Ishikawa (cell line): ENCODE results near the gene CDK6.

Source experiments
- CEBPB ChIP-seq: IDR thresholded peaks from 2 replicates; pipeline ENCODE4 v1.6.1; 2012
- RAD21 ChIP-seq: IDR thresholded peaks from 2 replicates; pipeline ENCODE4 v1.6.1; 2012; ENCODE audit warnings: low read depth
- TAF1 ChIP-seq: IDR thresholded peaks from 2 replicates; pipeline ENCODE4 v1.6.1; 2012; ENCODE audit warnings: low read depth, mild to moderate bottlenecking
- YY1 ChIP-seq: IDR thresholded peaks from 2 replicates; pipeline ENCODE4 v1.6.1; 2012; ENCODE audit warnings: low read depth

DNA sequence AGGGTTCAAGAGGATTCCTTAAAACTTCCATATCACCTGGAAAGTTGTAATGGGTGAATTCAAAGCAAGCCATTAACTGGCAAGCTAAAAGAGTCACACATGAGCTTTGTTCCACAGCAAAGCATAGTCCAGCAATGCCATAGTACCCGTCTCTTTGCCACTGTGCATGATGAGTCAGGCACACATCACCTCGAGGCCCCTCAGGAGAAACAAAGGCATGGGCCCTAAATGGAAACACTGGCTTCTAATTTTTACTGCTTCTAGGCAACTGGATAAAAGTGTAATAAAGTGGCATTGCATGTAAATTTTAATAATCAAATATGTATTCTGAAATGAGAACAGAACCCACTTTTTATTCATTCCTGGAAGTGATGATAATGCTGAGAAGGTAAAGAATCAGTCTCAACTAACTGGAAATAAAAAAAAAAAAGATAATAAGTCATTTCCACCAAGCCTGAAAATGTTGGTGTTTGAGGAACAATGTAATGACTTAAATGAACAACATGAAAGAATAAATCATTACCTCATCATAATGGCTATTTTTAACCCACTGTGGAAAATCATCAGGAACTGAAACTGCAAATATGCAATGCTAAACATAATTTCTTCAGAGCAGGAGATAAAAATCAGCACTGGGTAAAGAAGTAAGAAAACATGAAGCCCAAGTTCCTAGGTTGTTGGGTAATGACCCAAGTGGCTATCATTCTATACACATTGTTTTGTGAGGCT, 104.9 kb downstream of the CDK6 start:
- TF ChIP-seq CEBPB (no peak), YY1 (no peak), RAD21 (no peak), TAF1 (no peak)
